Measurements from ENCODE around the gene CRB3. TPM values are rescaled to one million over a fixed set of nuclear protein-coding genes. Genes with fewer than 3 reads are reported as not detected.

CRB3 gene
- polyA plus RNA-seq, 2 of the 4 experiments (the other 2 are of a cell fraction) = 1.9 to 5.7 TPM

- peak within 1 kb of the TSS; percentile 79 to 91 for H3K27ac ChIP-seq
- DNase-seq (ENCODE audit: low read depth in 1 of 2, low spot score in 1 of 2) (peak; percentile 66 to 76), ATAC-seq (peak; percentile 80), FAIRE-seq (no peak)
- WGBS (ENCODE audit: missing lambda C conversion rate) = 2% methylated on average over 5 of the region's 70 CpGs
- peaks cover 10% of the 10 kb centered on the region for H3K4me1 ChIP-seq
- ChIA-PET CTCF (interaction anchor here (0.8 to 1.1 kb wide), 2 partner anchors 24 to 61 kb away, joined by 3 to 4 read pairs; no protein-coding TSS in a partner anchor), POLR2A (interaction anchor here (0.9 kb wide), 1 partner anchor 67 kb away, joined by 3 read pairs; the partner anchor contains the start of gene GTF2F1)
- no peak for TF ChIP-seq MAFK (IDR thresholded peaks at IDR 0.05; ENCODE audit: partially characterized antibody)
- no peak for TF ChIP-seq POLR2A (IDR thresholded peaks at IDR 0.05; ENCODE audit: low read length)
- TF ChIP-seq HOXA7 (CRISPR knock-in tag; IDR thresholded peaks at IDR 0.05) = no peak
- no peak for TF ChIP-seq CHD2 (IDR thresholded peaks at IDR 0.05; ENCODE audit: low read length, partially characterized antibody)
- TF ChIP-seq HMGXB4 (CRISPR knock-in tag; IDR thresholded peaks at IDR 0.05; ENCODE audit: borderline replicate concordance) = no peak
- no peak for TF ChIP-seq ELK1 (IDR thresholded peaks at IDR 0.05; ENCODE audit: low read depth, low read length)
- TF ChIP-seq HOXB5 (CRISPR knock-in tag; IDR thresholded peaks at IDR 0.05) = no peak
- no peak for TF ChIP-seq PHF8 (IDR thresholded peaks at IDR 0.05; ENCODE audit: borderline replicate concordance, low read depth)
- TF ChIP-seq MAZ (IDR thresholded peaks at IDR 0.05; ENCODE audit: borderline replicate concordance, low read depth, low read length) = no peak
- TF ChIP-seq KDM1A (IDR thresholded peaks at IDR 0.05; ENCODE audit: low read depth) = no peak
- no peak for TF ChIP-seq NPAS2 (CRISPR knock-in tag; IDR thresholded peaks at IDR 0.05; ENCODE audit: borderline replicate concordance)
- TF ChIP-seq ZFP36 (IDR thresholded peaks at IDR 0.05; ENCODE audit: borderline replicate concordance, partially characterized antibody) = no peak
- no peak for TF ChIP-seq ZC3H11A (IDR thresholded peaks at IDR 0.05)
- no peak for TF ChIP-seq TFCP2L1 (CRISPR knock-in tag; IDR thresholded peaks at IDR 0.05)
- TF ChIP-seq SREBF2 (IDR thresholded peaks at IDR 0.05) = no peak
- no peak for TF ChIP-seq BCL3 (IDR thresholded peaks at IDR 0.05)
- H3K9me3 ChIP-seq = no peaks in the 10 kb centered on the region; the same call in 2 of the 3 replicates
- peak within 1 kb of the TSS; percentile 83 for H3K4me3 ChIP-seq
- peak within 1 kb of the TSS; percentile 87 for H3K4me2 ChIP-seq
These were observed 4.6 kb upstream of the CRB3 start, which contains the start of gene SLC25A23 for GRCh38 chr19:6459262-6460098. Gene SLC25A23 (minus strand): TSS chr19:6459792. CDS start chr19:6459628, 164 bp downstream.

GRCh38 chr19:6460099-6460884 lies 3.8 kb upstream of the CRB3 start:
- peak; percentile 79 to 97 for DNase-seq (ENCODE audit: low read depth in 1 of 2, low spot score in 1 of 2)
- ATAC-seq = peak; percentile 79 to 91
- H3K9me3 ChIP-seq = no peaks in the 10 kb centered on the region
- no peak for FAIRE-seq
- H3K27ac ChIP-seq = peak overlapping the region; percentile 79 to 91
- H3K4me3 ChIP-seq = peak overlapping the region; percentile 83
- ChIA-PET POLR2A (no interaction called here), CTCF (interaction anchor here (1.1 kb wide), 1 partner anchor 62 kb away, joined by 4 read pairs; no protein-coding TSS in a partner anchor)
- H3K4me1 ChIP-seq = peaks cover 15% of the 10 kb centered on the region
- peak overlapping the region; percentile 87 for H3K4me2 ChIP-seq
- WGBS (ENCODE audit: missing lambda C conversion rate) = under 1% methylated on average over 22 of the region's 57 CpGs
- TF ChIP-seq REST (IDR thresholded peaks at IDR 0.05) (no peak), ESRRA (IDR thresholded peaks at IDR 0.05; ENCODE audit: borderline replicate concordance, low read length) (no peak), E2F6 (IDR thresholded peaks at IDR 0.05; ENCODE audit: borderline replicate concordance, low read depth) (0 out of 2 replicates have a peak, but pooled peaks have one; percentile 16), ZNF302 (CRISPR knock-in tag; IDR thresholded peaks at IDR 0.05) (no peak), FOSL2 (IDR thresholded peaks at IDR 0.05) (no peak), FOSL2 (CRISPR knock-in tag; IDR thresholded peaks at IDR 0.05) (no peak), KDM5A (IDR thresholded peaks at IDR 0.05) (no peak), POLR2A (IDR thresholded peaks at IDR 0.05; ENCODE audit: low read length) (no peak), MAX (IDR thresholded peaks at IDR 0.05) (peak; percentile 63), HOXB13 (CRISPR knock-in tag; IDR thresholded peaks at IDR 0.05; ENCODE audit: low read depth) (no peak), JUN (IDR thresholded peaks at IDR 0.05) (0 out of 5 replicates have a peak, but pooled peaks of 1 of the 2 experiments have one; percentile 17), SREBF2 (IDR thresholded peaks at IDR 0.05) (no peak)

Data from A549 (cell line).